ENCODE data around the gene CYFIP1. TPM values are rescaled to one million over a fixed set of nuclear protein-coding genes. Genes with fewer than 3 reads are reported as not detected.

CYFIP1 gene
- total and polyA plus RNA-seq, 2 of the 13 experiments (the other 11 are each of a cell fraction or from before 2014, with no cell fraction given), result 38.1 to 58.3 TPM

GRCh38 chr15:22939051-22939450 lies 41.1 kb downstream of the CYFIP1 start (continued):
- no peak for TF ChIP-seq ZHX1 (CRISPR knock-in tag; IDR thresholded peaks at IDR 0.05; ENCODE audit: low read depth)
- no peak for TF ChIP-seq NR2F1 (CRISPR knock-in tag; IDR thresholded peaks at IDR 0.05)
- no peak for TF ChIP-seq CSRNP1 (CRISPR knock-in tag; IDR thresholded peaks at IDR 0.05)
- no peak for TF ChIP-seq NAIF1 (CRISPR knock-in tag; IDR thresholded peaks at IDR 0.05; ENCODE audit: borderline replicate concordance)
- no peak for TF ChIP-seq DMAP1 (CRISPR knock-in tag; IDR thresholded peaks at IDR 0.05)
- TF ChIP-seq ARHGAP35 (CRISPR knock-in tag; IDR thresholded peaks at IDR 0.05; ENCODE audit: borderline replicate concordance), result no peak
- no peak for TF ChIP-seq GATA4 (IDR thresholded peaks at IDR 0.05; ENCODE audit: borderline replicate concordance, low read depth)
